ENCODE measurements around the gene ZBTB39. TPM values are rescaled to one million over a fixed set of nuclear protein-coding genes. Genes with fewer than 3 reads are reported as not detected.

The ZBTB39 gene
- total RNA-seq, 1 experiment from 2014 or later: 3.6 TPM

- Histone ChIP-seq H3K36me3 (ENCODE audit: low read depth, low read length) (no peaks in the 10 kb centered on the region), H3K9me2 (replicated peaks; ENCODE audit: low read length) (no peaks in the 10 kb centered on the region), H3K9ac (ENCODE audit: low read length) (no peak overlapping the region), H3K4me2 (ENCODE audit: low read length) (no peak overlapping the region), H3K9me3 (ENCODE audit: low read length) (no peaks in the 10 kb centered on the region), H3K4me3 (ENCODE audit: low read length) (no peak overlapping the region), H3K27ac (ENCODE audit: low read length) (no peak overlapping the region), H4K20me1 (ENCODE audit: low read length) (no peaks in the 10 kb centered on the region), H3K79me2 (ENCODE audit: low read length) (no peaks in the 10 kb centered on the region), H3F3A (ENCODE audit: low read length, unreplicated experiment) (no peaks in the 10 kb centered on the region), H3K4me1 (ENCODE audit: insufficient read depth, low read length) (peaks cover 29% of the 10 kb centered on the region), H3K27me3 (ENCODE audit: low read length) (no peaks in the 10 kb centered on the region), H2AFZ (ENCODE audit: low read length) (no peak overlapping the region)
- POLR2A ChIA-PET (ENCODE audit: unreplicated experiment): no interaction called here
- intact Hi-C loops (cut with micrococcal nuclease): no loop called here
- DNase-seq (no peak), ATAC-seq (no peak)
- TF ChIP-seq EZH2phosphoT487 (IDR thresholded peaks at IDR 0.05; ENCODE audit: borderline replicate concordance, low read length) (no peak), CTCF (conservative IDR thresholded peaks at IDR 0.05; ENCODE audit: low read depth, low read length) (no peak), EZH2 (IDR thresholded peaks at IDR 0.05; ENCODE audit: low read length, unreplicated experiment) (no peak)
- CTCF ChIA-PET: no interaction called here
- BruUV-seq (replicated peaks): no TSS peak
These were observed 52.0 kb downstream of the ZBTB39 start for GRCh38 chr12:56954057-56954957.

- no peak overlapping the region for H3K27ac ChIP-seq (ENCODE audit: low read length)
- H3K9ac ChIP-seq (ENCODE audit: low read length): no peak overlapping the region
- H3K4me3 ChIP-seq (ENCODE audit: low read length): no peak overlapping the region
- BruUV-seq (replicated peaks): no TSS peak
- no peak overlapping the region for H3K4me2 ChIP-seq (ENCODE audit: low read length)
- no peaks in the 10 kb centered on the region for H3K36me3 ChIP-seq (ENCODE audit: low read depth, low read length)
- H2AFZ ChIP-seq (ENCODE audit: low read length): no peak overlapping the region
- H3K9me2 ChIP-seq (replicated peaks; ENCODE audit: low read length): no peaks in the 10 kb centered on the region
- no peak for ATAC-seq
- no peaks in the 10 kb centered on the region for H3K9me3 ChIP-seq (ENCODE audit: low read length)
- no peaks in the 10 kb centered on the region for H3K79me2 ChIP-seq (ENCODE audit: low read length)
- no peaks in the 10 kb centered on the region for H4K20me1 ChIP-seq (ENCODE audit: low read length)
- intact Hi-C loops (cut with micrococcal nuclease): no loop called here
- H3K4me1 ChIP-seq (ENCODE audit: insufficient read depth, low read length): peaks cover 29% of the 10 kb centered on the region
- ChIA-PET CTCF (no interaction called here), POLR2A (ENCODE audit: unreplicated experiment) (no interaction called here)
- TF ChIP-seq CTCF (conservative IDR thresholded peaks at IDR 0.05; ENCODE audit: low read depth, low read length) (no peak), EZH2phosphoT487 (IDR thresholded peaks at IDR 0.05; ENCODE audit: borderline replicate concordance, low read length) (no peak), EZH2 (IDR thresholded peaks at IDR 0.05; ENCODE audit: low read length, unreplicated experiment) (no peak)
- no peaks in the 10 kb centered on the region for H3F3A ChIP-seq (ENCODE audit: low read length, unreplicated experiment)
- DNase-seq: no peak
- H3K27me3 ChIP-seq (ENCODE audit: low read length): no peaks in the 10 kb centered on the region
These were observed 53.0 kb downstream of the ZBTB39 start for GRCh38 chr12:56953314-56953713.
